ENCODE results near the gene TESK2. TPM values are rescaled to one million over a fixed set of nuclear protein-coding genes. Genes with fewer than 3 reads are reported as not detected.

TESK2 gene
- total RNA-seq, 1 donor from 2014 or later = 8.2 TPM

- no peaks in the 10 kb centered on the region for H3K27me3 ChIP-seq (ENCODE audit: low read depth)
- ATAC-seq (no peak), DNase-seq (no peak)
- H3K27ac ChIP-seq = no peak overlapping the region
- TF ChIP-seq, protein P1, sequence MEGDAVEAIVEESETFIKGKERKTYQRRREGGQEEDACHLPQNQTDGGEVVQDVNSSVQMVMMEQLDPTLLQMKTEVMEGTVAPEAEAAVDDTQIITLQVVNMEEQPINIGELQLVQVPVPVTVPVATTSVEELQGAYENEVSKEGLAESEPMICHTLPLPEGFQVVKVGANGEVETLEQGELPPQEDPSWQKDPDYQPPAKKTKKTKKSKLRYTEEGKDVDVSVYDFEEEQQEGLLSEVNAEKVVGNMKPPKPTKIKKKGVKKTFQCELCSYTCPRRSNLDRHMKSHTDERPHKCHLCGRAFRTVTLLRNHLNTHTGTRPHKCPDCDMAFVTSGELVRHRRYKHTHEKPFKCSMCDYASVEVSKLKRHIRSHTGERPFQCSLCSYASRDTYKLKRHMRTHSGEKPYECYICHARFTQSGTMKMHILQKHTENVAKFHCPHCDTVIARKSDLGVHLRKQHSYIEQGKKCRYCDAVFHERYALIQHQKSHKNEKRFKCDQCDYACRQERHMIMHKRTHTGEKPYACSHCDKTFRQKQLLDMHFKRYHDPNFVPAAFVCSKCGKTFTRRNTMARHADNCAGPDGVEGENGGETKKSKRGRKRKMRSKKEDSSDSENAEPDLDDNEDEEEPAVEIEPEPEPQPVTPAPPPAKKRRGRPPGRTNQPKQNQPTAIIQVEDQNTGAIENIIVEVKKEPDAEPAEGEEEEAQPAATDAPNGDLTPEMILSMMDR (IDR thresholded peaks at IDR 0.05) = no peak
- H3K4me3 ChIP-seq = no peak overlapping the region
- H3K36me3 ChIP-seq = no peaks in the 10 kb centered on the region
- no peaks in the 10 kb centered on the region for H3K9me3 ChIP-seq
- peaks cover 16% of the 10 kb centered on the region for H3K4me1 ChIP-seq
- intact Hi-C loops (cut with DNase I) = no loop called here
These were observed 190.3 kb downstream of the TESK2 start for GRCh38 chr1:45300669-45300997.

DNA sequence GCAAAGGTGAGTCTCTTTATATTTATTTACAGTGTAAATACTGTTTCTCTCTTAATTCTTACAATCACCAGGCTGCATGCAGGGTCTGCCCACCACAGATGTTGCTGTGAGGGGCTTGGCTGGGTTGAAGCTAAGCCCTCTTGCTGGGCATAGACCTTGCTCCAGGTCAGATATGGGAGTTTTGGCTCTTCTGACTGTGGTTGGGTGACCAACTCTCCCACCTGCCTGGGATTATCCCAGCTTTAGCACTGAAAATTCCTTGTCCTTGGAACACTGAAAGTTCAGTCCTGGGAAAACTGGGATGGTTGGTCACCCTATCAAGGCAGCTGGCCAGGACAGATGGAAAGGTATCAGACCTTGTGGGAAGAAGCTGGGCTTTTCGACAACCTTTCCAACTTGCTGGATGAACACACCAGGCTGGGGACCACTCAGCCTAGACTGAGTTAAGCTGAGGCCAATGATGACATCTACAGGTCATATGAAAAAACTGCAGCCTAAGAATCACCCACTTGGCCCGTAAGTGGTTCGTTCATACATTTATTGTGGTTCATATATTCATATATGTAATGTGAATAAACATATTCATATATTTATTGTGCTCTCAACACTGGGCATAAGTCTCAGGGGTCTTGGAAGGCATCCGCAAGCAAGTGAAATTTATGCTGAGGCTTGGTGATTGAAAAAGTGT, 190.8 kb downstream of the TESK2 start:
- no peaks in the 10 kb centered on the region for H3K36me3 ChIP-seq
- H3K27ac ChIP-seq = no peak overlapping the region
- peaks cover 15% of the 10 kb centered on the region for H3K4me1 ChIP-seq
- no peak overlapping the region for H3K4me3 ChIP-seq
- ATAC-seq (no peak), DNase-seq (no peak)
- TF ChIP-seq, protein P1 (IDR thresholded peaks at IDR 0.05) = peak; percentile 78
- intact Hi-C loops (cut with DNase I) = no loop called here
- H3K9me3 ChIP-seq = no peaks in the 10 kb centered on the region
- no peaks in the 10 kb centered on the region for H3K27me3 ChIP-seq (ENCODE audit: low read depth)

DNA sequence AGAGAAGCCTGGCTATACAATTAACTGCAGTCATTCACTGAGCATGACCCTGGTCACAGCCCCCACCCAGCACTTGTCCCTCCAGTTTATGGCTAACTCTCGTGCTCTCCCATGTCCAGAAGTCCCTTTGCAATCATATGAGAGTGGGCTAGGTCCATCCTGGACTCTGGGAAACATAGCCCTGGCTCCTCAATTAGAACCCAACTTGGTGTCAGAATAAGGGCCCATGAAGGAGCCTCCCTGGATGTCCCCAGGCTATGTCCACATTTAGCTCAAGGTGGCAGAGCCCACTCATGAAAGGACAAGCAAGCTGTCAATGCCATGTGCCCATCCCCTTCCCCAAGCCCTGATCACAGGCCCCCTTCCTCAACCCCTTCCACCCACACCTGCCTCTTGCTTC, 191.7 kb downstream of the TESK2 start:
- H3K4me3 ChIP-seq = no peak overlapping the region
- no peak for DNase-seq
- H3K4me1 ChIP-seq = peaks cover 7% of the 10 kb centered on the region
- TF ChIP-seq, protein P1 (IDR thresholded peaks at IDR 0.05) = no peak
- intact Hi-C loops (cut with DNase I) = no loop called here
- no peaks in the 10 kb centered on the region for H3K27me3 ChIP-seq (ENCODE audit: low read depth)
- ATAC-seq = no peak
- H3K9me3 ChIP-seq = no peaks in the 10 kb centered on the region
- no peaks in the 10 kb centered on the region for H3K36me3 ChIP-seq
- H3K27ac ChIP-seq = no peak overlapping the region

DNA sequence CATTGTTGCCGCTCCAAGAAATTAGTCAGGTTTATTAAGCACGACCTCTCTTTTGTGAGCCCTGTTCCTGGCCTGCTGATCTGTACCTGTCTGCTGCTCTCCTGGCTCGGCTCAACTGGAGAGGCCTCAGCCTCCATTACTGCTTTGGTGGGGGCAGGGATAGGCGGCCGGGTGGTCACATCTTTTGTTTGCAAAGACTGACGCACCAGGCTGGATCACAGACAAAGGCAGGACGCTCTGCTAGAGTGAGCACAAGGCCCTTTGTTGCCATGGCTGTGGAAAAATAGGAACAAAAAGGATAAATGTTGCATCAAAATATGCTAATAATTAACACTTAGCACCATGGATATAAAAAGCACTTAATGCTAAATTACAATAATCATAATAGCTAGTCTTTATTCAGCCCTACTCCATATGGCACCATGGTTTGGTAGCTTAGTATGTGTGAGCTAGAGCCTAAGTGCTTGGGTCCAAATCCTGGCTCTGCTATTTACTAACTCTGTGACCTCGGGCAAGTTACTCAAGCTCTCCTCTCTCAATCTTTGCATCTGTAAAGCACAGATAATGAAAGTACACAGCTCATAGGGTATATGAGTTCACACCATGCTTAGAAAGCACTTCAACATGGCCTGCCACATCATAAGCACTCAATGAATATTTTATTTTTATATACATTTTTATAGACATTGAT, 193.2 kb downstream of the TESK2 start:
- H3K27ac ChIP-seq = no peak overlapping the region
- DNase-seq (no peak), ATAC-seq (no peak)
- H3K36me3 ChIP-seq = no peaks in the 10 kb centered on the region
- no peaks in the 10 kb centered on the region for H3K27me3 ChIP-seq (ENCODE audit: low read depth)
- TF ChIP-seq, protein P1 (IDR thresholded peaks at IDR 0.05) = no peak
- intact Hi-C loops (cut with DNase I) = no loop called here
- H3K4me1 ChIP-seq = peaks cover 2% of the 10 kb centered on the region
- no peak overlapping the region for H3K4me3 ChIP-seq
- H3K9me3 ChIP-seq = no peaks in the 10 kb centered on the region

Other genes with a start within 250 kb of the TESK2 start
- gene HPDL, start 164.3 kb downstream of the TESK2 start, total RNA-seq = not detected
- gene TOE1, start 151.0 kb downstream of the TESK2 start, total RNA-seq = 11.5 TPM
- 23.7 TPM for gene MUTYH, start 150.7 kb downstream of the TESK2 start, total RNA-seq
- 0.77 TPM for gene CCDC163, start 8.9 kb upstream of the TESK2 start, total RNA-seq
- gene MMACHC, start 9.1 kb upstream of the TESK2 start, total RNA-seq = 5.9 TPM
- 417 TPM for gene PRDX1, start 30.7 kb upstream of the TESK2 start, total RNA-seq
- gene AKR1A1, start 59.7 kb upstream of the TESK2 start, total RNA-seq = 203 TPM
- gene NASP, start 92.9 kb upstream of the TESK2 start, total RNA-seq = 50.0 TPM
- gene CCDC17, start 132.9 kb upstream of the TESK2 start, total RNA-seq = 20.3 TPM
- gene GPBP1L1, start 195.4 kb upstream of the TESK2 start, total RNA-seq = 146 TPM
- gene TMEM69, start 197.0 kb upstream of the TESK2 start, total RNA-seq = 16.8 TPM